Measurements from ENCODE around the gene SLC6A14.

- no peak for TF ChIP-seq CTCF (IDR thresholded peaks at IDR 0.05)
- no peak for TF ChIP-seq POLR2A (IDR thresholded peaks at IDR 0.05)
Measured at GRCh38 chrX:116449156-116449555, 12.8 kb downstream of the SLC6A14 start.
